IMR-90 (cell line): ENCODE data around the gene HLA-F. TPM values are rescaled to one million over a fixed set of nuclear protein-coding genes. Genes with fewer than 3 reads are reported as not detected.

Experiments
- ATAC-seq: fragments of 200-7000 bp; cut with Tn5 transposase; 2 replicates; pipeline ENCODE4 v1.9.1; 2020; ENCODE audit warnings: low read depth, mild to moderate bottlenecking, moderate library complexity
- BruUV-seq: library from RNA; stranded (reverse); fragments of 400-500 nt; replicated peaks from 2 replicates; lab custom pipeline; 2021; lab: Mats Ljungman, UMichigan
- CTCF ChIA-PET: fragments of 300-600 bp; formaldehyde crosslinking; extraction: SDS; loops from one replicate; lab custom pipeline; 2021; ENCODE audit warnings: antibody characterized with exemption; lab: Yijun Ruan, JAX
- POLR2A ChIA-PET: fragments of 300-600 bp; sonication (Branson Sonifier 250); formaldehyde crosslinking; loops from one replicate; lab custom pipeline; 2022; ENCODE audit warnings: antibody characterized with exemption; ENCODE audit not compliant: unreplicated experiment; lab: Charles Lee
- DNase-seq: peaks from one replicate; pipeline ENCODE4 v3.0.0; 2013
- H2AFZ ChIP-seq: replicated peaks from 2 replicates; pipeline ENCODE3; 2013; ENCODE audit warnings: low read length, mild to moderate bottlenecking; ENCODE audit not compliant: poor library complexity
- H2AK5ac ChIP-seq: 2 replicates; pipeline ENCODE4 v1.6.1; 2013; ENCODE audit warnings: low read depth, low read length, inconsistent platforms
- H2AK9ac ChIP-seq: replicated peaks from 2 replicates; pipeline ENCODE3; 2013; ENCODE audit warnings: mild to moderate bottlenecking, low read depth, low read length, moderate library complexity; ENCODE audit not compliant: poor library complexity
- H2BK120ac ChIP-seq: 2 replicates; pipeline ENCODE4 v1.6.1; 2013; ENCODE audit warnings: low read depth, low read length, inconsistent platforms
- H2BK15ac ChIP-seq: 3 replicates; pipeline ENCODE4 v1.6.1; 2013; ENCODE audit warnings: low read depth, low read length, inconsistent platforms
- H2BK20ac ChIP-seq: 2 replicates; pipeline ENCODE4 v1.6.1; 2013; ENCODE audit warnings: low read depth, mild to moderate bottlenecking, inconsistent platforms, low read length, moderate library complexity
- H2BK5ac ChIP-seq: 2 replicates; pipeline ENCODE4 v1.6.1; 2013; ENCODE audit warnings: mild to moderate bottlenecking, low read depth, low read length, inconsistent platforms; ENCODE audit not compliant: poor library complexity, severe bottlenecking
- H3K14ac ChIP-seq: replicated peaks from 2 replicates; pipeline ENCODE4 v1.6.1; 2013; ENCODE audit warnings: low read depth, low read length, inconsistent platforms
- H3K18ac ChIP-seq: 2 replicates; pipeline ENCODE4 v1.6.1; 2013; ENCODE audit warnings: low read depth, low read length, control low read depth
- H3K23ac ChIP-seq: 2 replicates; pipeline ENCODE4 v1.6.1; 2013; ENCODE audit warnings: low read depth, low read length, inconsistent platforms
- H3K27ac ChIP-seq: 2 replicates; pipeline ENCODE4 v1.5.1; 2013; ENCODE audit warnings: mild to moderate bottlenecking, control low read depth, low read length; ENCODE audit not compliant: insufficient read depth
- H3K27me3 ChIP-seq: 2 replicates; pipeline ENCODE4 v1.6.1; 2013; ENCODE audit warnings: low read length; ENCODE audit not compliant: control insufficient read depth, insufficient read depth
- H3K36me3 ChIP-seq: 2 replicates; pipeline ENCODE4 v1.6.1; 2013; ENCODE audit warnings: low read length, mixed read lengths; ENCODE audit not compliant: control insufficient read depth, insufficient read depth
- H3K4ac ChIP-seq: 2 replicates; pipeline ENCODE4 v1.6.1; 2013; ENCODE audit warnings: low read depth, low read length, inconsistent platforms
- H3K4me1 ChIP-seq: 2 replicates; pipeline ENCODE4 v1.6.1; 2013; ENCODE audit warnings: low read length, mixed read lengths; ENCODE audit not compliant: control insufficient read depth, insufficient read depth
- H3K4me2 ChIP-seq: 2 replicates; pipeline ENCODE4 v1.6.1; 2013; ENCODE audit warnings: low read depth, mild to moderate bottlenecking, control low read depth, low read length, moderate library complexity
- H3K4me3 ChIP-seq: 2 replicates; pipeline ENCODE4 v1.5.1; 2013; ENCODE audit warnings: low read depth, mild to moderate bottlenecking, control low read depth, low read length, moderate library complexity; ENCODE audit not compliant: insufficient read depth
- H3K56ac ChIP-seq: 2 replicates; pipeline ENCODE4 v1.6.1; 2013; ENCODE audit warnings: low read length, inconsistent platforms; ENCODE audit not compliant: insufficient read depth; ENCODE audit errors: extremely low read depth
- H3K79me1 ChIP-seq, 2 experiments: 2 replicates each; pipeline ENCODE4 v1.6.1; 2013; ENCODE audit warnings: low read length in 2 of 2, inconsistent platforms in 1 of 2, low read depth in 1 of 2
- H3K9ac ChIP-seq: 2 replicates; pipeline ENCODE4 v1.6.1; 2013; ENCODE audit warnings: low read depth, low read length, control low read depth
- H3K9me1 ChIP-seq: 2 replicates; pipeline ENCODE4 v1.6.1; 2013; ENCODE audit warnings: low read length, inconsistent platforms; ENCODE audit not compliant: insufficient read depth
- H3K9me3 ChIP-seq: 2 replicates; pipeline ENCODE4 v1.6.1; 2013; ENCODE audit warnings: low read length; ENCODE audit not compliant: control insufficient read depth, insufficient read depth
- H4K20me1 ChIP-seq: 2 replicates; pipeline ENCODE4 v1.6.1; 2013; ENCODE audit warnings: low read length, inconsistent platforms; ENCODE audit not compliant: insufficient read depth
- H4K5ac ChIP-seq: 2 replicates; pipeline ENCODE4 v1.6.1; 2013; ENCODE audit warnings: mild to moderate bottlenecking, low read depth, low read length, control low read depth
- H4K8ac ChIP-seq, 2 experiments: 2 replicates each; pipeline ENCODE4 v1.6.1; 2013; ENCODE audit warnings: low read depth in 2 of 2, low read length in 2 of 2, control low read depth in 1 of 2, inconsistent platforms in 1 of 2
- H4K91ac ChIP-seq: 2 replicates; pipeline ENCODE4 v1.6.1; 2013; ENCODE audit warnings: low read depth, low read length, inconsistent platforms; ENCODE audit not compliant: insufficient read depth
- BHLHE40 ChIP-seq: fragments of 150-350 bp; IDR thresholded peaks from 2 replicates; pipeline ENCODE4 v1.6.1; 2016; ENCODE audit warnings: mild to moderate bottlenecking, low read depth, low read length
- FOS ChIP-seq: fragments of 150-350 bp; IDR thresholded peaks from 2 replicates; pipeline ENCODE4 v1.6.1; 2016; ENCODE audit warnings: low read depth, low read length
- MAFK ChIP-seq: IDR thresholded peaks from 2 replicates; pipeline ENCODE4 v1.6.1; 2012; ENCODE audit warnings: low read depth, low read length, improper control_type of control experiment
- RFX5 ChIP-seq: IDR thresholded peaks from 2 replicates; pipeline ENCODE4 v1.8.0; 2012; ENCODE audit warnings: low read depth, mild to moderate bottlenecking, low read length, moderate library complexity
- SMC3 ChIP-seq: fragments of 150-350 bp; IDR thresholded peaks from 2 replicates; pipeline ENCODE4 v1.6.1; 2016; ENCODE audit warnings: low read depth, mild to moderate bottlenecking, antibody characterized with exemption, low read length, moderate library complexity
- WGBS, 2 experiments: methylation state at CpG; one replicate each; pipeline versions ENCODE4 v1.1.5 to v1.1.7; 2013; ENCODE audit warnings: missing lambda C conversion rate in 2 of 2; ENCODE audit not compliant: insufficient read length in 1 of 2; ENCODE audit errors: extremely low coverage in 2 of 2; 5-methylcytosine and 5-hydroxymethylcytosine counted together
- dilution Hi-C: fragments of 300-500 bp; cut with HindIII; formaldehyde crosslinking; loops from one replicate; pipeline ENCODE4 v1.14.3; 2018; ENCODE audit warnings: low sequenced_read_pairs; ENCODE audit not compliant: unreplicated experiment
- in situ Hi-C: fragments of 300-500 bp; cut with MboI; formaldehyde crosslinking; loops from 3 replicates; pipeline ENCODE4 v1.14.3; 2019; ENCODE audit warnings: low sequenced_read_pairs, inconsistent platforms, mixed read lengths
- intact Hi-C: fragments of 100-400 bp; cut with micrococcal nuclease; formaldehyde crosslinking; loops from 2 replicates; pipeline ENCODE4 v1.10.0; 2022
- polyA plus RNA-seq, 3 experiments: library from polyadenylated mRNA; depleted of rRNA; stranded (reverse); fragments of >200 nt; gene quantifications; 2 replicates each; pipeline ENCODE4 v1.2.3, GENCODE V29; 2012; ENCODE audit warnings: low replicate concordance in 1 of 3
- total RNA-seq: library from RNA; depleted of rRNA; stranded (reverse); fragments of >200 nt; gene quantifications from 2 replicates; pipeline ENCODE4 v1.2.3, GENCODE V29; 2012

HLA-F gene
- total and polyA plus RNA-seq, 2 of the 4 experiments (the other 2 are of a cell fraction), result not detected

DNA sequence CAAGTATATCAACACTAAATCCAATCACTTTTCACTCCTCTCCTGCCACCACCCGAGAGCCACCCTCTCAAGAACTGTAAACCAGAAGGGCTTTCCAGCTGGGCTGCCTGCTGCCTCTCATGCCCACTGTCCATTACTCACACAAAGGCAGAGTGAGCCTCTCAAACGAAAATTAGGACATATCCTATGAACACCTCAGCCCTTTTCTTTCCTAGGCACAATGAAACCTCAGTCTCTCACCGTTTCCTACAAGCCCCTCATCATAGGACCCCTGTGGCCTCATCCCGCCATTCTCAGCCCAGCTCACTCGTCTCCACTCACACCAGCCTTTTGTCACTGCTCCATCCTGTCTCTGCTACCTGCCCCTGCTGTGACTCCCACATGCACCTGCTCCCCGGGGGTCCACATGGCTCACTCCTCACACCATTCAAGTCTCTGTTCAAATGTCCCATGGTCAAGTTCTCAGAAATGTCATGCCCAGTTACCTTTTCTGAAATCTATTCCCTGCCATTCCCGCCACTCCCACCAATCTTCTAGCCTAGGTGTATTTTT, 7.4 kb downstream of the HLA-F start:
- H3K36me3 ChIP-seq, result no peaks in the 10 kb centered on the region
- H3K9me3 ChIP-seq, result no peaks in the 10 kb centered on the region
- intact Hi-C loops, result no loop called here
- H3K4me2 ChIP-seq, result no peak overlapping the region
- no peak overlapping the region for H4K5ac ChIP-seq
- no peak overlapping the region for H3K56ac ChIP-seq
- DNase-seq (no peak), ATAC-seq (no peak)
- H4K20me1 ChIP-seq, result no peaks in the 10 kb centered on the region
- H2BK15ac ChIP-seq, result no peak overlapping the region
- H2AK5ac ChIP-seq, result no peak overlapping the region
- no peak overlapping the region for H3K4me3 ChIP-seq
- no peak overlapping the region for H4K91ac ChIP-seq
- no peak overlapping the region for H3K9ac ChIP-seq
- H2BK5ac ChIP-seq, result no peak overlapping the region
- ChIA-PET POLR2A (no interaction called here), CTCF (no interaction called here)
- 14% methylated on average over 5 of the region's 7 CpGs; no CpG with 5 or more reads in 1 of the 2 experiments for WGBS, 2 experiments
- peak overlapping the region; percentile 75 for H2AK9ac ChIP-seq
- no peak overlapping the region for H3K27ac ChIP-seq
- TF ChIP-seq SMC3, result no peak
- no peak for TF ChIP-seq MAFK
- TF ChIP-seq FOS, result no peak
- no peak for TF ChIP-seq BHLHE40
- TF ChIP-seq RFX5, result no peak
- no peaks in the 10 kb centered on the region for H3K4me1 ChIP-seq
- no TSS peak for BruUV-seq
- no peak overlapping the region for H2BK120ac ChIP-seq
- no peak overlapping the region for H3K23ac ChIP-seq
- in situ Hi-C loops, result loop anchor here (10.0 to 25.0 kb wide), 2 partner anchors 104 to 282 kb away; no protein-coding TSS in a partner anchor
- no peak overlapping the region for H4K8ac ChIP-seq
- H3K27me3 ChIP-seq, result peaks cover 2% of the 10 kb centered on the region
- H3K4ac ChIP-seq, result no peak overlapping the region
- dilution Hi-C loops, result no loop called here
- no peak overlapping the region for H2AFZ ChIP-seq
- no peak overlapping the region for H3K18ac ChIP-seq
- no peaks in the 10 kb centered on the region for H3K79me1 ChIP-seq
- H2BK20ac ChIP-seq, result no peak overlapping the region
- H3K9me1 ChIP-seq, result no peaks in the 10 kb centered on the region
- no peak overlapping the region for H3K14ac ChIP-seq
